H9 (cell line): ENCODE results near the gene FAM236B. TPM values are rescaled to one million over a fixed set of nuclear protein-coding genes. Genes with fewer than 3 reads are reported as not detected.
A peak's percentile ranks its signal among the peaks of the same experiment; 100 is the strongest.
"Not testable (repeated sequence)": the region's sequence is repeated elsewhere in the genome, so short reads cannot be mapped to it uniquely, and the experiment has no call there.

Experiments used
- DNase-seq: peaks from one replicate; pipeline ENCODE4 v3.0.0-alpha.2; 2017
- H2AFZ ChIP-seq: one replicate; pipeline ENCODE4 v1.6.1; 2013; ENCODE audit warnings: mild to moderate bottlenecking, low read length, control low read depth, moderate library complexity
- H2AK5ac ChIP-seq: 2 replicates; pipeline ENCODE4 v1.6.1; 2013; ENCODE audit warnings: low read length, control low read depth, mixed read lengths; ENCODE audit not compliant: insufficient read length
- H2BK120ac ChIP-seq: one replicate; pipeline ENCODE4 v1.6.1; 2013; ENCODE audit warnings: low read depth, mild to moderate bottlenecking, low read length, control low read depth, inconsistent platforms; ENCODE audit not compliant: poor library complexity, severe bottlenecking
- H2BK12ac ChIP-seq: 2 replicates; pipeline ENCODE4 v1.6.1; 2013; ENCODE audit warnings: low read length, control low read depth, mixed read lengths, low read depth; ENCODE audit not compliant: insufficient read length
- H2BK15ac ChIP-seq: 2 replicates; pipeline ENCODE4 v1.6.1; 2013; ENCODE audit warnings: low read depth, low read length, control low read depth
- H2BK20ac ChIP-seq: one replicate; pipeline ENCODE4 v1.6.1; 2013; ENCODE audit warnings: low read depth, mild to moderate bottlenecking, low read length, control low read depth, inconsistent platforms; ENCODE audit not compliant: poor library complexity, severe bottlenecking
- H2BK5ac ChIP-seq: 2 replicates; pipeline ENCODE4 v1.6.1; 2013; ENCODE audit warnings: low read length, control low read depth, mixed read lengths; ENCODE audit not compliant: insufficient read length
- H3K14ac ChIP-seq: 2 replicates; pipeline ENCODE4 v1.6.1; 2013; ENCODE audit warnings: low read length, control low read depth; ENCODE audit not compliant: insufficient read depth
- H3K18ac ChIP-seq: 2 replicates; pipeline ENCODE4 v1.6.1; 2013; ENCODE audit warnings: low read depth, mild to moderate bottlenecking, mixed read lengths, low read length, control low read depth; ENCODE audit not compliant: insufficient read length
- H3K23ac ChIP-seq: 2 replicates; pipeline ENCODE4 v1.6.1; 2013; ENCODE audit warnings: low read length, control low read depth, mixed read lengths, low read depth; ENCODE audit not compliant: insufficient read length
- H3K23me2 ChIP-seq: 2 replicates; pipeline ENCODE4 v1.6.1; 2013; ENCODE audit warnings: low read depth, mild to moderate bottlenecking, mixed read lengths, low read length, control low read depth; ENCODE audit not compliant: insufficient read length, poor library complexity, severe bottlenecking
- H3K27ac ChIP-seq: 2 replicates; pipeline ENCODE4 v1.5.1; 2013; ENCODE audit warnings: low read length, control low read depth, mixed read lengths, low read depth; ENCODE audit not compliant: insufficient read length
- H3K27me3 ChIP-seq: 2 replicates; pipeline ENCODE4 v1.6.1; 2013; ENCODE audit warnings: low read length, control low read depth, inconsistent platforms; ENCODE audit not compliant: insufficient read depth
- H3K4ac ChIP-seq: 2 replicates; pipeline ENCODE4 v1.6.1; 2013; ENCODE audit warnings: low read depth, mild to moderate bottlenecking, control low read depth, inconsistent platforms, low read length, moderate library complexity
- H3K4me1 ChIP-seq: 2 replicates; pipeline ENCODE4 v1.6.1; 2013; ENCODE audit warnings: low read length, control low read depth, inconsistent platforms; ENCODE audit not compliant: insufficient read depth
- H3K4me2 ChIP-seq: 2 replicates; pipeline ENCODE4 v1.6.1; 2013; ENCODE audit warnings: low read length, control low read depth, mixed read lengths; ENCODE audit not compliant: insufficient read length, insufficient read depth
- H3K56ac ChIP-seq: 2 replicates; pipeline ENCODE4 v1.6.1; 2013; ENCODE audit warnings: low read depth, mild to moderate bottlenecking, mixed read lengths, low read length, control low read depth; ENCODE audit not compliant: insufficient read length
- H3K79me1 ChIP-seq: 2 replicates; pipeline ENCODE4 v1.6.1; 2013; ENCODE audit warnings: low read depth, mild to moderate bottlenecking, moderate library complexity, low read length, control low read depth, inconsistent platforms; ENCODE audit not compliant: insufficient read depth, poor library complexity, severe bottlenecking
- H3K79me2 ChIP-seq: 2 replicates; pipeline ENCODE4 v1.6.1; 2013; ENCODE audit warnings: low read length, control low read depth, inconsistent platforms; ENCODE audit not compliant: insufficient read depth
- H3K9ac ChIP-seq: 2 replicates; pipeline ENCODE4 v1.6.1; 2013; ENCODE audit warnings: low read length, control low read depth, mixed read lengths; ENCODE audit not compliant: insufficient read length; ENCODE audit errors: extremely low read depth
- H3K9me3 ChIP-seq: one replicate; pipeline ENCODE4 v1.6.1; 2013; ENCODE audit warnings: low read depth, low read length, inconsistent platforms; ENCODE audit not compliant: control insufficient read depth
- H3T11ph ChIP-seq: one replicate; pipeline ENCODE4 v1.6.1; 2013; ENCODE audit warnings: mild to moderate bottlenecking, low read length, control low read depth, inconsistent platforms
- H4K20me1 ChIP-seq: one replicate; pipeline ENCODE4 v1.6.1; 2013; ENCODE audit not compliant: control insufficient read depth, insufficient read length, insufficient read depth
- H4K5ac ChIP-seq: 2 replicates; pipeline ENCODE4 v1.6.1; 2013; ENCODE audit warnings: low read depth, mild to moderate bottlenecking, mixed read lengths, low read length, control low read depth; ENCODE audit not compliant: insufficient read length
- H4K8ac ChIP-seq: replicated peaks from 2 replicates; pipeline ENCODE4 v1.6.1; 2013; ENCODE audit warnings: low read length, control low read depth, mixed read lengths, low read depth; ENCODE audit not compliant: insufficient read length
- H4K91ac ChIP-seq: 2 replicates; pipeline ENCODE4 v1.6.1; 2013; ENCODE audit warnings: low read depth, mild to moderate bottlenecking, moderate library complexity, mixed read lengths, low read length, control low read depth; ENCODE audit not compliant: insufficient read length
- H3K27ac Mint-ChIP-seq, 3 experiments: 2 replicates in 2 of 3; 3 replicates in 1 of 3; pipeline ENCODE4 v1.8.0; 2020 to 2021; ENCODE audit warnings: mixed read lengths in 3 of 3, mild to moderate bottlenecking in 1 of 3, moderate library complexity in 1 of 3
- H3K27me3 Mint-ChIP-seq: 2 replicates; pipeline ENCODE4 v1.8.0; 2021; ENCODE audit warnings: low read depth, mild to moderate bottlenecking, moderate library complexity, mixed read lengths
- H3K36me3 Mint-ChIP-seq, 3 experiments: 2 replicates in 2 of 3; 3 replicates in 1 of 3; pipeline ENCODE4 v1.8.0; 2020 to 2021; ENCODE audit warnings: low read depth in 3 of 3, mixed read lengths in 3 of 3; ENCODE audit not compliant: insufficient read depth in 1 of 3
- H3K4me1 Mint-ChIP-seq, 2 experiments: 2 replicates each; pipeline ENCODE4 v1.8.0; 2020; ENCODE audit warnings: mixed read lengths in 2 of 2
- H3K4me3 Mint-ChIP-seq, 2 experiments: 2 replicates in 1 of 2; 3 replicates in 1 of 2; pipeline ENCODE4 v1.8.0; 2020 to 2021; ENCODE audit warnings: mild to moderate bottlenecking in 2 of 2, mixed read lengths in 2 of 2, moderate library complexity in 1 of 2
- H3K9me3 Mint-ChIP-seq, 2 experiments: 2 replicates in 1 of 2; 3 replicates in 1 of 2; pipeline ENCODE4 v1.8.0; 2020; ENCODE audit warnings: mild to moderate bottlenecking in 2 of 2, mixed read lengths in 2 of 2, moderate library complexity in 1 of 2
- CTCF ChIP-seq: fragments of 200-600 bp; sonication (generic); conservative IDR thresholded peaks from 3 replicates; pipeline ENCODE4 v1.8.0; 2021; ENCODE audit warnings: antibody characterized with exemption, mild to moderate bottlenecking
- WGBS: extraction: QIAGEN DNeasy Blood & Tissue Kit; methylation state at CpG from one replicate; pipeline ENCODE4 v1.1.7; 2013; ENCODE audit warnings: missing lambda C conversion rate, low lambda C conversion rate, mixed read lengths; ENCODE audit not compliant: insufficient read length; ENCODE audit errors: extremely low coverage; 5-methylcytosine and 5-hydroxymethylcytosine counted together
- total RNA-seq: library from RNA; stranded (reverse); gene quantifications from 2 replicates; pipeline ENCODE4 v1.2.1, GENCODE V29; 2021

FAM236B gene
- total RNA-seq, 1 experiment from 2014 or later = not detected

- H3K27ac Mint-ChIP-seq = no peak overlapping the region
- Histone ChIP-seq H3K27ac (no peak overlapping the region), H3K14ac (no peak overlapping the region), H3K9ac (no peak overlapping the region), H2BK15ac (no peak overlapping the region), H2BK20ac (no peak overlapping the region), H3T11ph (no peak overlapping the region), H2BK120ac (no peak overlapping the region), H3K23me2 (no peaks in the 10 kb centered on the region), H2AFZ (no peak overlapping the region), H3K27me3 (no peaks in the 10 kb centered on the region), H3K9me3 (peaks cover 39% of the 10 kb centered on the region), H3K56ac (no peak overlapping the region), H3K79me2 (no peaks in the 10 kb centered on the region), H3K4me2 (no peak overlapping the region), H2BK12ac (no peak overlapping the region), H3K4me1 (no peaks in the 10 kb centered on the region; the same call in 1 of the 2 replicates), H2BK5ac (no peak overlapping the region), H4K8ac (no peak overlapping the region), H3K18ac (no peak overlapping the region), H4K20me1 (no peaks in the 10 kb centered on the region), H4K5ac (no peak overlapping the region), H2AK5ac (no peak overlapping the region), H4K91ac (no peak overlapping the region), H3K23ac (no peak overlapping the region), H3K4ac (no peak overlapping the region), H3K79me1 (no peaks in the 10 kb centered on the region)
- no peak for DNase-seq
- H3K27me3 Mint-ChIP-seq = peaks cover 2% of the 10 kb centered on the region
- no CpG with 5 or more reads among the region's 1 CpG for WGBS
- H3K4me1 Mint-ChIP-seq = peaks cover 11 to 22% of the 10 kb centered on the region in 2 experiments
- peaks cover 0 to 3% (median 0%) of the 10 kb centered on the region in 3 experiments; a peak in 3 of 7 replicates for H3K36me3 Mint-ChIP-seq
- no peak overlapping the region for H3K4me3 Mint-ChIP-seq
- no peak for TF ChIP-seq CTCF
- peaks cover 61 to 62% of the 10 kb centered on the region in 2 experiments for H3K9me3 Mint-ChIP-seq
These were observed 46.9 kb downstream of the FAM236B start for GRCh38 chrX:72735561-72735960.

GRCh38 chrX:72733636-72734035, 48.8 kb downstream of the FAM236B start:
- Mint-ChIP-seq H3K27ac (0 out of 7 replicates have a peak overlapping the region, but pooled peaks of 1 of the 3 experiments have one; percentile 7), H3K4me1 (peaks cover 11 to 22% of the 10 kb centered on the region in 2 experiments), H3K9me3 (peaks cover 65 to 66% of the 10 kb centered on the region in 2 experiments)
- H3K23me2 ChIP-seq, H2AFZ ChIP-seq, H2BK120ac ChIP-seq, DNase-seq, H3K4me1 ChIP-seq, H3T11ph ChIP-seq, H3K18ac ChIP-seq, H3K56ac ChIP-seq, H2AK5ac ChIP-seq, H3K14ac ChIP-seq, H2BK5ac ChIP-seq, H3K27me3 Mint-ChIP-seq, H2BK20ac ChIP-seq, H2BK15ac ChIP-seq, H4K91ac ChIP-seq, H3K36me3 Mint-ChIP-seq, H4K8ac ChIP-seq, H3K9ac ChIP-seq, H3K4me2 ChIP-seq, H3K27ac ChIP-seq, H4K5ac ChIP-seq, H3K27me3 ChIP-seq, H3K4ac ChIP-seq, H3K23ac ChIP-seq, H3K79me2 ChIP-seq, H4K20me1 ChIP-seq, H3K4me3 Mint-ChIP-seq, H2BK12ac ChIP-seq, H3K79me1 ChIP-seq: not testable (repeated sequence)
- H3K9me3 ChIP-seq = peaks cover 41% of the 10 kb centered on the region
- WGBS = no CpG with 5 or more reads among the region's 8 CpGs
